ENCODE data around the gene NECAB2.

- TF ChIP-seq, protein P1, sequence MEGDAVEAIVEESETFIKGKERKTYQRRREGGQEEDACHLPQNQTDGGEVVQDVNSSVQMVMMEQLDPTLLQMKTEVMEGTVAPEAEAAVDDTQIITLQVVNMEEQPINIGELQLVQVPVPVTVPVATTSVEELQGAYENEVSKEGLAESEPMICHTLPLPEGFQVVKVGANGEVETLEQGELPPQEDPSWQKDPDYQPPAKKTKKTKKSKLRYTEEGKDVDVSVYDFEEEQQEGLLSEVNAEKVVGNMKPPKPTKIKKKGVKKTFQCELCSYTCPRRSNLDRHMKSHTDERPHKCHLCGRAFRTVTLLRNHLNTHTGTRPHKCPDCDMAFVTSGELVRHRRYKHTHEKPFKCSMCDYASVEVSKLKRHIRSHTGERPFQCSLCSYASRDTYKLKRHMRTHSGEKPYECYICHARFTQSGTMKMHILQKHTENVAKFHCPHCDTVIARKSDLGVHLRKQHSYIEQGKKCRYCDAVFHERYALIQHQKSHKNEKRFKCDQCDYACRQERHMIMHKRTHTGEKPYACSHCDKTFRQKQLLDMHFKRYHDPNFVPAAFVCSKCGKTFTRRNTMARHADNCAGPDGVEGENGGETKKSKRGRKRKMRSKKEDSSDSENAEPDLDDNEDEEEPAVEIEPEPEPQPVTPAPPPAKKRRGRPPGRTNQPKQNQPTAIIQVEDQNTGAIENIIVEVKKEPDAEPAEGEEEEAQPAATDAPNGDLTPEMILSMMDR (IDR thresholded peaks at IDR 0.05) = no peak
- TF ChIP-seq POLR2AphosphoS5 (IDR thresholded peaks at IDR 0.05) = no peak
- no peak for TF ChIP-seq POLR2A (IDR thresholded peaks at IDR 0.05)
Measured at GRCh38 chr16:84047626-84048025, 79.6 kb downstream of the NECAB2 start.

All from suprapubic skin (tissue), 4 donors.